Stimulated activated CD8-positive, alpha-beta memory T cell treated with anti-CD3 and anti-CD28 coated beads, Interleukin-12 subunit alpha, Interleukin-12 subunit beta, amount 100 ng/mL, for 4 hours (primary cell): ENCODE results near the gene SLC29A4.
"Not testable (repeated sequence)": the region's sequence is repeated elsewhere in the genome, so short reads cannot be mapped to it uniquely, and the experiment has no call there.

Experiments used
- DNase-seq: peaks from one replicate; pipeline ENCODE4 v3.0.0-alpha.2; 2020; ENCODE audit warnings: low read depth

The SLC29A4 gene

DNA sequence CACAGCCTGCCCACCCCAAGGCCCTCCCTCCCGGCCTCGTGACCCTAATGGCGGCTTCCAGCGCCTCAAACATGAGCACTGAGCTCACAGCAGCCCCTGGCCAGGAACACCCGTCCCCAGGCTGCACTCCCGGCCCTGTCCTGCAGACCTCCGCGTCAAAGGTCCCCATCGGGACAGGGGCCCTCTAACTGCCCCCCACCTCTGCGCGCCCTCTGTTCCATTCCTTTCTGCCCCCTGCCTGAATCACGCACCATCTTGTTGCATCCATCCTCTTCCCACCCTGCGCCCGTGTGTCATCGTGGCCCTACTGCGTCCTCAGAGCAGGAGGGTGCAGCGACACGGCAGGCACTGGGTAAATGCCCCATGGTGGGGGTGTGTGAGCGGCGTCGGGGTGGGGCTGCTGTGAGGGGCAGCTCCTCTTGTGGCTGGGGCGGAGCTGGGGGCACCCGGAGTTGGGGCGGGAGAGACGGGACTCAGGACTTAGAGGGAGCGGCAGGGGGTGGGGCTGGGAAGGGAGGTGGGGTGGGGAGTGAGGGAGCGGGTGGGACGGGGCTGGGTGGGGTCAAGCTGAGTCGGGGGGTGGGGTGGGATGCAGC is 13.4 kb downstream of the SLC29A4 start:
- DNase-seq: no peak

DNA sequence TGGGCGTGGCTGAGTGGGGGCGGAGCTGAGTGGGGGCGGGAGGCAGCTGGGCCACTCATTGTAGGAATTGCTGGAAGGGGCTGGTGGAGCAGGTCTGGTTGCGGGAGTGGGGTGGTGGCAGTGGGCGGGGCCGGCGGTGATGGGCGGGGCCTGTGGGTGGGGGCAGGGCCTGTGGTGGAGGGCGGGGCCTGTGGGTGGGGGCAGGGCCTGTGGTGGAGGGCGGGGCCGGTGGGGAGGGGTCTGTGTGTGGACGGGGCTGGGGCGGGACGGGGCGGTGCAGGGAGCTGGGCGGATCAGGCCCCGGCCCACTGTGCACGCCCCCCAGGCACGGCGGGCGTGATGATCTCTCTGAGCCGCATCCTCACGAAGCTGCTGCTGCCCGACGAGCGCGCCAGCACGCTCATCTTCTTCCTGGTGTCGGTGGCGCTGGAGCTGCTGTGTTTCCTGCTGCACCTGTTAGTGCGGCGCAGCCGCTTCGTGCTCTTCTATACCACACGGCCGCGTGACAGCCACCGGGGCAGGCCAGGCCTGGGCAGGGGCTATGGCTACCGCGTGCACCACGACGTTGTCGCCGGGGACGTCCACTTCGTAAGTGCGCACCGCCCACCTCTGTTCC is 14.0 kb downstream of the SLC29A4 start:
- DNase-seq: peak; percentile 44

DNA sequence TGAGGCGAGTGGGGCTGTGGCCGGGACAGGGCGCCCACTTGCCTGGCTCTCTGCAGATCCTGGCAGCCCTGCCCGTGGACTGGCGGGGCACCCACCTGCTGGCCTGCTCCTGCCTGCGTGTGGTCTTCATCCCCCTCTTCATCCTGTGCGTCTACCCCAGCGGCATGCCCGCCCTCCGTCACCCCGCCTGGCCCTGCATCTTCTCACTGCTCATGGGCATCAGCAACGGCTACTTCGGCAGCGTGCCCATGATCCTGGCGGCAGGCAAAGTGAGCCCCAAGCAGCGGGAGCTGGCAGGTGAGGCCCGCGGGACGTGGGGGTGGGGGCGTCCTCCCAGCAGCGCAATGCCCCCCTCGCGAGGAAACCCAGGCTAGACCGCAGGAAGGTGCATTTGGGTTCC is 17.6 kb downstream of the SLC29A4 start:
- no peak for DNase-seq

DNA sequence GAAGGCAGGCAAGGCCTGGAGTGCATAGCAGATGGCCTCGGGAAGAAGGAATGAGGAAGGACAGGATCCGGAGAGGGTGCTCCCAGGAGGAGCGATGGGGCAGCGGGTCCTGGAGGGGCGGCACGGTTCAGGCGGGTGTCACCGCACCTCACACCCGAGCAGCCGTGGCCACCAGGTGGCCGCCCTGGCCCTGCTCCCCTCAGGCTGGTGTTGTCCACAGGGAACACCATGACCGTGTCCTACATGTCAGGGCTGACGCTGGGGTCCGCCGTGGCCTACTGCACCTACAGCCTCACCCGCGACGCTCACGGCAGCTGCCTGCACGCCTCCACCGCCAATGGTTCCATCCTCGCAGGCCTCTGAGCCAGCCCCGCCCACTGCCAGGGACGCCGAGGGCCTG is 19.8 kb downstream of the SLC29A4 start:
- no peak for DNase-seq

DNA sequence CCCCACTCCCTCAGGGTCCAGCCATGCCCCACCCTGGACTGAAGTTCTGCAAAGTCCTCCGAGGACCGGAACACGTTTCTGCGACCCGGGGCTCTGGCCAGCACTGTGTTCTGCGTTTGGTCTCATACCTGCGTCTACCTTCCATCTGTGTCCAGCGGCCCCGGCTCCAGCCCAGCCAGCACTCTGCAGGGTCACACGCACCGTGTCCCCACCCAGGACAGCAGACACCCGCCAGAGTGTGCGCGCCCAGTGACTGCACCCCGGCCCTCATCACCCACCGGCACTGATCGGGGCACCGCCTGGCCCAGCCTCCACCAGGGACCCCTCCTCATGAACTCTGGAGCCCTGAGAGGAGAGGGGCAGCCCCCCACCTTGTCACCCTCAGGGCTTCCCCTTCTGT is 20.3 kb downstream of the SLC29A4 start:
- no peak for DNase-seq

DNA sequence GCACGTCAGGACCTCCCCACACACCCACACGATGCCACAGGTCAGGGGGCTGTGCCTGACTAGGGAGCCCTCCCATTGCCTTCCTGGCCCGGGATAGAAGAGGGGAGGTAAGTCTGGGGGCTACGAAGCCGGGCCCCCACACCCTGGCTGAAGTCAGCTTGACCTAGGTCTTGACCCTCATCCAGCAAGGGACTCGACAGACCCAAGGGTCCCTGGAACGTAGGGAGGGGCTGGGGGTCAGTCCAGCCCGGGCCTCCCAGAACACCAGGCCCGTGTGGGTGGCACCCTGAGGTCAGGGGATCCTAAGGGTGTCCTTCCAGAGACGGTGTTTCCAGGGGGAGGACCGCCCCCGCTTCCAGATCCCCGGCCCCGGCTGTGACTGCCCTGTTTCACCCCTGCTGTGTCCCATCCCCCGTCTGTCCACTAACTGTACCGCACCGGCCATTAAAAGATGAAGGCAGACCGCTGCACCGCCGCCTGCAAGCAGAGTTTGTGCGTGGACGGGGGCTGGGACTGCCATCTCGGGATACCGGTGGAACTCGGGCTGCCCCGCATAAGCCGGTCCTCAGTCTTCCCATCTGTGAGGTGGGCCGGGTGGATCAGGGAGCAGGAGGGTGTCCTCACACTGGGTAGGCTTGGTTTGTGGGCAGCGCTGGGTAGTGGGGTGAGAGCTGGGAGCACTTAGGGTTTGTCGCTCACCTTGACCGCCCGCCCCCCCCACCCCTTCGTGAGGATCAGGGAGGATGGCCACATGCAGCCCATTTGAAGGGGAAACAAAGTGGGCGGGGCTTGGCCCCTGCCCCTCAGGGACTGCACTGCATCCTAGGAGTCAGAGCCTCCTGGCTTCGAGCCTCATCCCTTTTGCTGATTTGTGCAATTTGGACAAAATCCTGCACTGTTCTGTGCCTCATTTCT is 21.1 kb downstream of the SLC29A4 start:
- DNase-seq: no peak

DNA sequence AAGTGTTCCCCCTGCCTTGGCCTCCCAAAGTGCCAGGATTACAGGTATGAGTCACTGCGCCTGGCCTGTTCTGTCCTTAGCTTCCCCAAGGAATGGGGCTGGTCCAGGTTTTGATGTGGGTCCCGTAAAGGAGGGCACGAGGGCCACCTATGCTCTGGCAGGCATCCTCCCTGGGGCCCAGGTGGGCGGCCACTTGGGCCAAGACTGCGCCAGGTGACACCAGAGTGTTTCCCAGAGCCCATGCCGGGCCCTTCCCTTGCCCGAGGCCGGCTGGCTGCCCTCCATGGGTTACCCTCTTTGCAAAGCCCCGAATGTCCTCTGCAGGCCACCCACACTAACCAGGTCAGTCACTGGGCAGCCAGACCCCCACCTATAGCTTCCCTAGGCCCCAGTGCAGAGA is 22.3 kb downstream of the SLC29A4 start:
- DNase-seq: not testable (repeated sequence)

DNA sequence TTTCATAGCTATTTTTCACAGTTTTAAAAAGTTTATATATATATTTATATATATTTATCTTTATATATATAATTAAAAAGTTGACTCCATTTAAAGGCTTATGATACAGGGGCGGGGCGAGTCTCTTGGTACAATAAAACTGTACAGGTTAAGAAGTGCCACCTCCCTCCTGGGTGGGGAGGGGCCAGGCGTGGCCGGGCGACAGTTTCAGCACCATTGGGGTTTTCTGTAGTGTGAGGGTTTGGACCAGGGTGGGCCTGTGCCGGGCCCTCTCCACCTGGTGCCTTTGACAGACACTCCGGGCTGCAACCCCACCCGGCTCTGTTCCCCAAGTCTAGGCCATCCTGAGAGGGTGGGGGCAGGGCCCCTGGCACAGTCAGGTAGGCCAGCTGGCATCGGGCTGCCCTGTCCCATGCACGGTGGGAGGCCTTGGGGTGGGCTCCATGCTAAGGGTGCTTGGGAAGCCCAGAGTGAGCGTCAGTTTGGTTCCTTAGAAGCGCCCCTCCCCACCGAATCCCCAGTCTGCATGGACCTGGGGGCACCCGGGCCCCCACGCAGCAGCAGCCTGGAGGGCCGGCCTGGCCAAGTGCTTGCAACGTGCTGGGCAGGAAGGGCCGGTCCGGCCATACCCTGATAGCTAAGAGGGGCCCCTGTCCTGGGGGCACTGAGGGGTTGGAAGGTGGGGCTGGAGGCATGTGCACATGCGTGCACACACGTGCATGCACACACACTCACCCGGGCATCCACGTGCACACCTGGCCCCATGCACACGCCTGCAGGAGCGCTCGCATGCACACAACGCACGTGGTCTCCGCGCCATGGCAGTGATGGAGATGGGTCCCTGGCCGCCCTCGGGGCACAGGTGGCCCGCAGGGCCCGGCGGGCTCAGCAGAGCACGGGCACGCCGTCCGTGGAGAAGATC is 24.7 kb downstream of the SLC29A4 start:
- DNase-seq: not testable (repeated sequence)

DNA sequence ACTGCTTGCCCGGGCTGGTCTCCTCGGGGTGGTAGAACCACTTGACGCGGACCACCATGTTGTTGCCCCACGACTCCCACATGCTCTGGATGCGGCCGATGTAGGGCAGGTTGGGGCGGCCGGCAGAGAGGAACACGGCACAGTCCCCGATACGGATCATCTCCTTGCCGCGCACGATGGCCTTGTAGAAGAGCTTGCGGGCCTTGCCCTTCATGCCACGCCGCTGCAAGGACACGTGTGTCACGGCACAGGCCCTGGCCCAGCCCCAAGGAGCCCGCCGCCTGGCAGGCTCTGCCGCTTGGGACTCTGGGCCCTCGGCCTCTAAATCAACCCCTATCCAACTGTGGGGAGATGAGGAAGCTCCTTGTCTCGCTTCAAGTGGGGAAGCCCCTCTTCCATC is 26.4 kb downstream of the SLC29A4 start:
- DNase-seq: no peak

DNA sequence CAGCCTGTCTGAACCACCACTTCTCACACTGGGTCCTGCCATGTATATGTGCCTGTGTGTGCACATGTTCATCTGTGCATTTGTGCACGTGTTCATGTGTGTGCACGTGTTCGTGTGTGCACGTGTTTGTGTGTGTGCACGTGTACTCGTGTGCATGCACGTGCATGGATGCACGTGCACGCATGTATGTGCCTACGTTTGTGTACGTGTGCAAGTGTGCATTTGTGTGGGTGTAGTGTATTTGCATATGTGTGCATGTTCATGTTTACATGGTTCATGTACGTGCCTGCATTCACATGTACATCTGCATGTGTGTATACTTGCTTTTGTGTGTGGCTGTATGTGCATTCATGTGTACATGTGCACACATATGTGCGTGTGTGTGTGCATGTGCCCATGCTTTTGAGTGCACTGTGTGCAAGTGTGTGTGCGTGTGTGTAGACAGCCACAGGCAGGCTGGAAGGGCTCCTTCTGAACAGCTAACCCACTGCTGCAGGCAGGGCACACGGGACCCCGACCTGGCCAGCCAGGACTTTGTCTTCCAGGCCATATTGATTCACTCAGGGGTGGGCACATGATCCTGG is 28.2 kb downstream of the SLC29A4 start:
- no peak for DNase-seq

DNA sequence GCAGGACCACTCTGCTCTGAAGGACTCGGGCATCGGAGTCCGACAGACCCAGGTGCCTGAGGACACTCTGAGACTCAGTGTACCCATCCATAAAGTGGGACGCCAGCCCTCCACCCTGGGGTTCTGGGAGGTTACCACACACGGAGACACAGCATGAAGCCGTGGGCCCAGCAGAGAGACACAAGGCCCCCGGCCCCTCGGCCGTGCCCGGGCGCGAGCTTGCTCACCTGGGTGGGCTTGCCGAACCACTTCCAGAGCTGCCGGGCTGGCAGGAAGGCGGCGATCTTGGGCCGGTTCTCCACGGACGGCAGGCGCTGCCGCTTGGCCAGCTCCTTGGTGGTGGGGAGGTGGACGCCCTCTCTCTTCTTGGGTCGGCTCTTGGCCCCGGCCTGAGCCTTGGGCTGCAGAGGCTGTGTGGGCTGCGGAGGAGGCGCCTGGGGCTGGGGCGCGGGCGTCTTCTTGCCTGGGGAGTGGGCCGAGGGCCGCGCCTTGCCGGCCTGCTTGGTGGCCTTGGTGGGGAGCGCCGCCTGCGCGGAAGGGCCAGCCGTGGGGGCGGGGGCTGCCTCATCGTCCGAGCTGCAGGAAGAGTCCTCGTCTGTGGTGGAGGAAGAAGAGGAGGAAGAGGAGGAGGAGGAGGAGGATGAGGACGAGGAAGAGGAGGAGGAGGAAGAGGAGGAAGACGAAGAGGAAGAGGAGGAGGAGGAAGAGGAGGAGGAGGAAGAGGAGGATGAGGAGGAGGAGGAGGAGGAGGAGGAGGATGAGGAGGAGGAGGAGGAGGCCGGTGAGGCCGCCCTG is 29.7 kb downstream of the SLC29A4 start:
- not testable (repeated sequence) for DNase-seq

DNA sequence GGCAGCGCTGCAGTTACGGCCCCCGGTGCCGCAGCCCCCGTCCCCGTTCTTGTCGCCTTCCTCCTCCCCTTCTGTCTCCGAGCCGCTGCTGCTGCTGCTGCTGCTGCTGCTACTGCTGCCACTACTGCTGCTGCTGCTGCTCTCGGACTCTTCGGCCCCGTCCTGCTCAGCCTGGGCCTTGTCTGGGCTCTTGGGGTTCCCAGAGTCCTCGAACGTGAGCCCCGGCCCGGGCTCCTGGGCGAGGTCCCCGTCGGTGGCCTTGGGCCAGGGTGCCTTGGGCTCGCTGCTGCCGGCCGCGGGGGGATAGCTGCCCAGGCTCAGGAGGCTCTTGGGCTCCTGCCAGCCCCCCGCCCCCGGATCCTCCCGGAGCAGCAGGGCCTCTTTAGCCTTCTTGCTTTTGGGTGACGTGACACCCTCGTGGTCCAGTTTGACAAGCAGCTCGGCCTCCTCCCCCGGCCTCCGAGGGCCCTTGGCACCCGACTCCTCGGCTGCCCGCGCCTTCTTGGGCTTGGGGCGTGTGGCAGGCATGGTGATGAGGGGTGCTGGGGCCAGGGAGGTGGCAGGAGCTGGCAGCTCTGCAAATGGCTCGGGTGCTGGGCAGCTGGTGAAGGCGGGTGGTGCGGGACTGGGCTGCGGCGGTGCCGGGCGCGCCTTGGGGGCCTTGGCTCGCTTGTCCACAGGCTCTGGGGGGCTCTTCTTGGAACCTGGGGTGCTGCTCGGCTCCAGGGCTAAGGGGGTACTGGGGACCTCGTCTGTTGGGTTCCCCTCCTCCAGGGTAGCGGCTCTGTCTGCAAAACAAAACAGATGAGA is 30.5 kb downstream of the SLC29A4 start:
- DNase-seq: not testable (repeated sequence)

DNA sequence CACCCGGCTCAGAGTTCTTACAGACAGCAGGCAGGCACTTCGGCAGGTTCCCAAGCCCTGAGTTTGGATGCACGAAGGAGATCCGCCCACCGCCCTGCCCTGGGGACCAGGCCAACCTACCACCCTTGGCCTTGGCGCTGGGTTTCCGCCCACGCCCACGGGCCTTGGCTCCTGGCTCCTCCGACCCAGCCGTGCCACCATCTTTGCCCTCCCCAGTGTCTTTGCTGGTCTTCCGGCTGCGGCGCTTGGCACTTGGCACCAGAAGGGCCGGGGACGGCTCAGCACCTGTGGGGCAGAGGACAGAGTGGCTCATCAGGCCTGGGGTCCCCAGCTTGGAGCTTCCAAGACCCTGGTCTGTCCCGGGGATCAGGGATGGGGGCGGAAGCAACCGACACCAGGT is 32.1 kb downstream of the SLC29A4 start:
- no peak for DNase-seq

DNA sequence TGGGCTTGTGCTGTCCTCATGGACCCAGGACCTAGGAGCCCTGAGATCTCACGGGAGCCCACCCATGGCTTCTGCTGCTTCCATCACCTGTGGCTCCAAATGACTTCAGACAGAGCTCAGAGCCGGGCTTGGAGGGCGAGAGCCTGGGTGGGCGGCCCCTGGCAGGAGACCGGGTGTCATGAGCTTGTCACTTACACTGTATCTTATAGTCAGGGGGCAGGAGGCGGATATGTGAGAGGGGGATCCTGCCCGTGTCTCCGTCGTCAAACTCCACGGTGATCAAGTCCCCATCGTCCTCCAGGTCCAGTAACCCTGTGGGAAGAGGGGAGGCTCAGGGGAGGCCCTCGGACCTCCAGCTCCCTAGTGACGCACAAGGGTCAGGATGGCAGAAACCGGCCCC is 33.0 kb downstream of the SLC29A4 start:
- no peak for DNase-seq

DNA sequence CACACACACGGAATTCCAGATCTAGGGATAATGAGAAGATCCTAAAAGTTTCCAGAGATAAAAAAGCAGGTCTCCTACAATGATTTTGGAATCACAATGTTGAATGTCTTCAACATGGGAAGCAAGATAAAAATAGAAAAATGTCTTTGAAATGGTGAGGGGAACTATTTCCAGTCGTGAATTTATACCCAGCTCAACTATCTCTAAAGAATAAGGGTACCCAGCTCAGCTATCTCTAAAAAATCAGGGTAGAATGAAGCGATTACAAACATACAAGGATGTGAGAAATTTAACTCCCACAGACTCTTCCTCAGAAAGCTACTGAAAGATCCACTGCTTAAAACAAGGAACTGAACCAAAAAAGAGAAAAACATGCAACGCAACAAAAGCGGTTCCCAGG is 35.9 kb downstream of the SLC29A4 start:
- DNase-seq: not testable (repeated sequence)

DNA sequence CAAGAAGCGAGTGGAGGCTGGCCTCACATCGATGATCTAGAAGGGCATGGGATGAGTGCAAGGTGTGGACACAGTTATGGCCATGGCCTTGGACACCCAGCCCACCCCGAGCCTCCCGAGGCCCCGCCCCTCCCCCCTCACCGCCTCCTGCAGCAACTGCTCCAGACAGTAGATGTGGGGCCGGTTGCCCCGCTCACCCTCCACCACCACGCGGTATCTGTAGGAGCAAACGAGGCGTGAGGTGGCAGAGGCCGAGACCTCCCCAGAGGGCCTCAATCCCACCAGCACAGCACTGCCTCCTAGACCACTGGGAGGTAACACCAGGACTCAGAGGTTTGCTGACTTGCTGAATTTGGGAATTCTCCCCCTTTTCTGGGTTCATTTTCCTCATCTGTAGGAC is 37.6 kb downstream of the SLC29A4 start:
- no peak for DNase-seq

DNA sequence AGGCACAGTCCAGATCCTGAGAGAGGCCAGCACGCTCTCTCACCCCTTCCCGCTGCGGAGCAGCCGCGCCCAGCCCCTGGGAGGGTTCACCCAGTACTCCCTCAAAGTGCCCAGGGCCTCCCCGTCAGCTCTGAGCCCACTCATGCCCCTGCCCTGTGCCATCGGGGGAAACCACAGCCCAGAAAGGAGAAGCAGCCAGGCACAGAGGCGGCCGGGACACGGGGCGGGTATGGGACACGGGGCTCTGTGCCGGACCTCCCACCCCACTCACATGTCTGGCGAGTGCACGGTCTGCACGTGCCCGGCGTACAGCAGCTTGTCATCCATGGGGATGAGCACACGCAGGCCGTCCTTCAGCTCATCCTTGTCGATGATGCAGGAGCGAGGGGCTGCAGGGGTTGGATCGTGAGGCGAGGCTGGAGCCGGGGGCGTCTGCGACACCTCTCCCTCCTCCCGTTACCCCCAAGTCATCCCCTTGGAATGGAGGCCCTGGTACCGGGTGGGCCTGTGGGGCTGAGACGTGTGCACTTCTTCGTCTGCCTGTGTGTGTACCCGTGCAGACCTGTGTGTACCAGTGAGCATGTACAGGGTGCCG is 38.2 kb downstream of the SLC29A4 start:
- DNase-seq: no peak

DNA sequence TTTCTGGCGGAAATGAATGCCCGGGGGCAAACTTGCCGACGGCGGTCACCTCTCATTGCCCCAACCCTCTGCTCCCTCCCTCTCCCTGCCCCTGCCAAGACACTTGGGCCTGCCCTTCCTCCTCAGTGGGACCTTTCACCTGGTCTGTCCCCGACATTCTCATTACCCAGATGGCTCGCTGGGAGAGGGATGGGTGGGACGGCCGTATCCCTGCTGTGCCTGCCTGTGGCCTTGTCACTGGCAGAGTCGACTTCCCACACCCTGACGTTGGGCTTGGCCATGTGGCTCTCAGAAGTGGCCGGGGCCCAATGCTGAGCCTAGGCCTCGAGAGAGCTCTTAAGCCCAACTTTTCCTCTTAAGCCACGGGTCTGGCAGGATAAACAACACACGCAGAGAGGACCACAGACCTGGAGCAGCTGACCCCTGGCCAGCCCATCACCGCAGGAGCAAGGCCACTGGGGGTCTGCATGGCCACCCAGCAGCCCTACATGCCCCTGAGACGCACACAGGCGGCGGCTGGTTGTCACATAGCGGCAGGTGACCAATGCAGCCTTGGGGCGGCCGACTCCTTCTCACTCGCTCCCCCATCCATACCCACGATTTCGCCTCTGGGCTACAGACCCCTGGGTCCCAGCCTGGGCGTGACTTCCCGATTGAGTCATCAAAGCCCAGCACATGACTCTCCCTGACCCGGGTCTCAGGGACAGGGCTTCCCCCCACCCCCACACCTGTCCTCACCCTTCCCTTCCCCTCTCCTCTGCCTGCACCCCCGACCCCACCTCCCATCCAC is 40.1 kb downstream of the SLC29A4 start:
- no peak for DNase-seq
